GM20000 (cell line): ENCODE measurements around the gene IL1R1.

Source experiments
- DNase-seq: peaks from one replicate; pipeline ENCODE4 v3.0.0; 2012; ENCODE audit warnings: low spot score
- CTCF ChIP-seq: IDR thresholded peaks from 2 replicates; pipeline ENCODE4 v1.5.1; 2012; ENCODE audit warnings: mild to moderate bottlenecking, control low read depth; ENCODE audit errors: extremely low read depth, missing control alignments

Gene IL1R1

GRCh38 chr2:102141970-102142828 lies at the start of gene IL1R1:
IL1R1 (plus strand) TSS chr2:102142746; CDS start chr2:102157725, 14,979 bp downstream.
- TF ChIP-seq CTCF: no peak
- DNase-seq: peak; percentile 67

- DNase-seq: no peak
- TF ChIP-seq CTCF: no peak
These were observed 48.9 kb upstream of the IL1R1 start for GRCh38 chr2:102093662-102094061.

GRCh38 chr2:102094917-102095316 lies 47.6 kb upstream of the IL1R1 start:
- DNase-seq: no peak
- no peak for TF ChIP-seq CTCF

- TF ChIP-seq CTCF: no peak
- no peak for DNase-seq
These were observed 46.4 kb upstream of the IL1R1 start for GRCh38 chr2:102096103-102096502.

GRCh38 chr2:102098756-102099155 lies 43.8 kb upstream of the IL1R1 start:
- TF ChIP-seq CTCF: no peak

GRCh38 chr2:102099536-102100298 lies 42.8 kb upstream of the IL1R1 start:
- TF ChIP-seq CTCF: no peak
- no peak for DNase-seq

More at GRCh38 chr2:102098756-102099155, 43.8 kb upstream of the IL1R1 start:
- DNase-seq: no peak
